Activated B cell treated with CpG ODN at 0.5 μM for 24 hours (primary cell): ENCODE results near the gene LCOR. TPM values are rescaled to one million over a fixed set of nuclear protein-coding genes. Genes with fewer than 3 reads are reported as not detected.
"Not testable (repeated sequence)": the region's sequence is repeated elsewhere in the genome, so short reads cannot be mapped to it uniquely, and the experiment has no call there.

ENCODE experiments used
- ATAC-seq: fragments of 200-7000 bp; cut with Tn5 transposase; one replicate; pipeline ENCODE4 v1.10.0; 2021; ENCODE audit warnings: low read depth, mild to moderate bottlenecking, moderate library complexity
- CTCF ChIA-PET: fragments of 350-600 bp; sonication (Branson Sonifier 250); formaldehyde crosslinking; loops from one replicate; lab custom pipeline; 2021; ENCODE audit warnings: antibody characterized with exemption; lab: Charles Lee
- POLR2A ChIA-PET: fragments of 350-600 bp; sonication (Branson Sonifier 250); formaldehyde crosslinking; loops from one replicate; lab custom pipeline; 2021; ENCODE audit warnings: antibody characterized with exemption; lab: Charles Lee
- DNase-seq: peaks from one replicate; pipeline ENCODE4 v3.0.0; 2022
- H3K27ac Mint-ChIP-seq: one replicate; pipeline ENCODE4 v1.8.0; 2020; ENCODE audit warnings: mixed read lengths
- H3K27me3 Mint-ChIP-seq: one replicate; pipeline ENCODE4 v1.8.0; 2021; ENCODE audit warnings: mixed read lengths
- H3K36me3 Mint-ChIP-seq: one replicate; pipeline ENCODE4 v1.8.0; 2021; ENCODE audit warnings: low read depth, mixed read lengths
- H3K4me1 Mint-ChIP-seq: one replicate; pipeline ENCODE4 v1.8.0; 2021; ENCODE audit warnings: mixed read lengths
- H3K4me3 Mint-ChIP-seq: one replicate; pipeline ENCODE4 v1.8.0; 2020; ENCODE audit warnings: mild to moderate bottlenecking, mixed read lengths
- H3K9me3 Mint-ChIP-seq: one replicate; pipeline ENCODE4 v1.8.0; 2020; ENCODE audit warnings: mixed read lengths
- intact Hi-C: fragments of 100-400 bp; cut with micrococcal nuclease; formaldehyde crosslinking; loops from one replicate; pipeline ENCODE4 v1.15.1; 2024
- total RNA-seq: library from RNA; stranded (reverse); gene quantifications from 2 replicates; pipeline ENCODE4 v1.2.3, GENCODE V29; 2022
- TF ChIP-seq, protein P1 (sequence below): fragments of 200-600 bp; IDR thresholded peaks from one replicate; pipeline ENCODE4 v1.8.0; 2022; ENCODE audit warnings: antibody characterized with exemption, mild to moderate bottlenecking

Gene LCOR
- total RNA-seq, 1 donor from 2014 or later = 54.9 TPM

DNA sequence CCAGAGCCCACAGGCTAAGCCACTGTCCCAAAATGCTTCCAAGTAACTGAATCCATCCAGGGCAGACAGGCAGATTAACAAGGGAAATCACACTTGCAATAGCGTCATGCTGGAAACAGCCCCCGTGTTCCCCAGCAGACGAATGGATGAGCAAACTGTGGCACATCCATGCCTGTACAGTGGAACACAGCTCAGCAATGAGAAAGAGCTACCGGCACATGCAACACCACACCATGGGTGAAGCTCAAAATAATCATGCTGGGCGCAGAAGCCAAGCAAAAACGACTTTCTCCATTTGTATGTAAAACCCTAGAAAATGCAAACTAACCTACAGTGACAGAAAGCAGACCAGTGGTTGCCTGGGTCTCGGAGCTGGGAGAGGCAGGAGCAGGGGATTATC is 200.5 kb downstream of the LCOR start:
- H3K4me1 Mint-ChIP-seq = peaks cover 6% of the 10 kb centered on the region
- no peak overlapping the region for H3K27ac Mint-ChIP-seq
- no peak overlapping the region for H3K4me3 Mint-ChIP-seq

DNA sequence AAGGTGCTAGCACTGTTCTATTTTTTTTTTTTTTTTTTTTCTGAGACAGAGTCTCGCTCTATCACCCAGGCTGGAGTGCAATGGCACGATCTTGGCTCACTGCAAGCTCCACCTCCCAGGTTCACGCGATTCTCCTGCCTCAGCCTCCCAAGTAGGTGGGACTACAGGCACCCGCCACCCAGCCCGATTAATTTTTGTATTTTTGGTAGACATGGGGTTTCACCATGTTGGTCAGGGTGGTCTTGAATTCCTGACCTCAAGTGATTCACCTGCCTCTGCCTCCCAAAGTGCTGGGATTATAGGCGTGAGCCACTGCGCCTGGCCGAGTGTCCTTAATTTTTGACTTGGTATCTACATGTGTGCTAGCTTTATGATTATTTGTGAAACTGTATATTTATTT is 201.7 kb downstream of the LCOR start:
- CTCF ChIA-PET, H3K27ac Mint-ChIP-seq, H3K9me3 Mint-ChIP-seq, intact Hi-C loops, ATAC-seq, H3K36me3 Mint-ChIP-seq, DNase-seq, POLR2A ChIA-PET, H3K4me3 Mint-ChIP-seq: not testable (repeated sequence)
- H3K4me1 Mint-ChIP-seq = peaks cover 12% of the 10 kb centered on the region
- H3K27me3 Mint-ChIP-seq = peaks cover 21% of the 10 kb centered on the region

More for the DNA sequence above, 200.5 kb downstream of the LCOR start:
- no peak for DNase-seq
- ATAC-seq = no peak
- POLR2A ChIA-PET = no interaction called here
- intact Hi-C loops = no loop called here
- CTCF ChIA-PET = interaction anchor here (1.0 kb wide), 1 partner anchor 178 kb away, joined by 4 read pairs; no protein-coding TSS in a partner anchor
- TF ChIP-seq, protein P1, sequence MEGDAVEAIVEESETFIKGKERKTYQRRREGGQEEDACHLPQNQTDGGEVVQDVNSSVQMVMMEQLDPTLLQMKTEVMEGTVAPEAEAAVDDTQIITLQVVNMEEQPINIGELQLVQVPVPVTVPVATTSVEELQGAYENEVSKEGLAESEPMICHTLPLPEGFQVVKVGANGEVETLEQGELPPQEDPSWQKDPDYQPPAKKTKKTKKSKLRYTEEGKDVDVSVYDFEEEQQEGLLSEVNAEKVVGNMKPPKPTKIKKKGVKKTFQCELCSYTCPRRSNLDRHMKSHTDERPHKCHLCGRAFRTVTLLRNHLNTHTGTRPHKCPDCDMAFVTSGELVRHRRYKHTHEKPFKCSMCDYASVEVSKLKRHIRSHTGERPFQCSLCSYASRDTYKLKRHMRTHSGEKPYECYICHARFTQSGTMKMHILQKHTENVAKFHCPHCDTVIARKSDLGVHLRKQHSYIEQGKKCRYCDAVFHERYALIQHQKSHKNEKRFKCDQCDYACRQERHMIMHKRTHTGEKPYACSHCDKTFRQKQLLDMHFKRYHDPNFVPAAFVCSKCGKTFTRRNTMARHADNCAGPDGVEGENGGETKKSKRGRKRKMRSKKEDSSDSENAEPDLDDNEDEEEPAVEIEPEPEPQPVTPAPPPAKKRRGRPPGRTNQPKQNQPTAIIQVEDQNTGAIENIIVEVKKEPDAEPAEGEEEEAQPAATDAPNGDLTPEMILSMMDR = no peak
- H3K36me3 Mint-ChIP-seq = no peaks in the 10 kb centered on the region
- H3K27me3 Mint-ChIP-seq = peaks cover 22% of the 10 kb centered on the region
- H3K9me3 Mint-ChIP-seq = no peaks in the 10 kb centered on the region

DNA sequence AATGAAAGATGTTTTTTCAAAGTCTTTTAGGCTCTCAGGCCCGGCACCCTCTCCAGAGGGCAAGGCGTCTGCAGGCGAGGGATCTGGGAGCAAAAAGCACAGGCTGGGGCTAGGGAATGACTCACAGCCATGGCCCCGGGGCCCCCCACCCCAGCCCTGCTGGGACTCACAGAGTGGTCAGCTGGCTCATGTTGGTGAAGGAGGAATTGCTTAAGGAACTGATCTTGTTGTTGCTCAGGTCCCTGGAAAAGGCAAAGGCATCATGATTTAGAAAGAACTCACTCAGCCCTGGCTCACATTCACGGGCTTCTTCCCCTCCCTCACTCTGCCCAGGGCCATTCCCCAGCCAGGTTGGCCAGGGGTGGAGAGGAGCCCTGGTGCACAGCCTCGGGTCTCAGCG is 202.2 kb downstream of the LCOR start:
- TF ChIP-seq, protein P1 = no peak
- no peak for DNase-seq
- Mint-ChIP-seq H3K27me3 (peaks cover 19% of the 10 kb centered on the region), H3K4me3 (no peak overlapping the region), H3K9me3 (no peaks in the 10 kb centered on the region), H3K36me3 (no peaks in the 10 kb centered on the region), H3K4me1 (peaks cover 12% of the 10 kb centered on the region), H3K27ac (no peak overlapping the region)
- intact Hi-C loops = no loop called here
- ChIA-PET CTCF (interaction anchor here (1.6 kb wide), 1 partner anchor 176 kb away, joined by 4 read pairs; no protein-coding TSS in a partner anchor), POLR2A (no interaction called here)
- no peak for ATAC-seq

DNA sequence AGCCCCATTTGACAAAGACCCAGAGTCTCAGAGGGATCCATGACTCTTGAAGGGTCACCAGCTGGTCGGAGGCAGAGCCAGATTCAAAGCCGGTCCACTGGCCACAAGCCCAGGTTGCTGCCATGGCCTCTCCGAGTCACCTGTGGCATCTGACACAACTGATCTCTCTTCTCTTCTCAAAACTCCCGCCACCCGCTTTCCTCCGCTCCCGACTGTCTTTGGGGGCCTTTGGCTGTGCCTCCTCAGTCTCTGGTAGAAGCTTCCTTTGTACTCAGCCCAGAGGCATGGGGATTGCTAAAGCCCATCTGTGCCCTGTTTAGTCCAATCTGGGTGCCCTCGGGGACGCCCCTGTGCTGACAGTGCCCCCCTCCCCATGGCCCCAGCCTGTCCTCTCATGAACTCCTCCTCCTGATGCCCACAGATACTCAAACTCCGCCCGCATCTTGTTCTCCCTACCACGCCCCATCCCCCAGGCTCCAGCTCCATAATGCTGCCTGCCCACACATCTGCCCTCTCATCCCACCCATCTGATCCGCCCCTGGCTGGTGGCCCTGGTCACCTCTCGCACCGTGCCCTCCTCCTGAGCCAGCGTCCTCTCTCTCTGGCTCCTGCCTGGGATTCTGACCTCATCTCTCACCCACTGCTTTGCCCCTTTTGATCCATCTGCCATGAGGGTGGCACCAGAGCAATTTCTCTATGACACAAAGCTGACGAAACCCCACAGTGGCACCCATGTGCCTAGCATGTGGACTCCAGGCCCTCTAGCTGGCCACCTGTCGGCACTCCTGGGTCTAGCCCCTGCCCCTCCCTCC is 203.1 kb downstream of the LCOR start:
- Mint-ChIP-seq H3K4me1 (peaks cover 12% of the 10 kb centered on the region), H3K27ac (no peak overlapping the region), H3K27me3 (peaks cover 19% of the 10 kb centered on the region), H3K4me3 (no peak overlapping the region), H3K36me3 (no peaks in the 10 kb centered on the region), H3K9me3 (no peaks in the 10 kb centered on the region)
- TF ChIP-seq, protein P1 = no peak
- CTCF ChIA-PET = interaction anchor here (0.7 to 1.6 kb wide), 2 partner anchors 165 to 175 kb away, joined by 3 to 4 read pairs; no protein-coding TSS in a partner anchor
- intact Hi-C loops = no loop called here
- POLR2A ChIA-PET = no interaction called here
- DNase-seq (no peak), ATAC-seq (no peak)

DNA sequence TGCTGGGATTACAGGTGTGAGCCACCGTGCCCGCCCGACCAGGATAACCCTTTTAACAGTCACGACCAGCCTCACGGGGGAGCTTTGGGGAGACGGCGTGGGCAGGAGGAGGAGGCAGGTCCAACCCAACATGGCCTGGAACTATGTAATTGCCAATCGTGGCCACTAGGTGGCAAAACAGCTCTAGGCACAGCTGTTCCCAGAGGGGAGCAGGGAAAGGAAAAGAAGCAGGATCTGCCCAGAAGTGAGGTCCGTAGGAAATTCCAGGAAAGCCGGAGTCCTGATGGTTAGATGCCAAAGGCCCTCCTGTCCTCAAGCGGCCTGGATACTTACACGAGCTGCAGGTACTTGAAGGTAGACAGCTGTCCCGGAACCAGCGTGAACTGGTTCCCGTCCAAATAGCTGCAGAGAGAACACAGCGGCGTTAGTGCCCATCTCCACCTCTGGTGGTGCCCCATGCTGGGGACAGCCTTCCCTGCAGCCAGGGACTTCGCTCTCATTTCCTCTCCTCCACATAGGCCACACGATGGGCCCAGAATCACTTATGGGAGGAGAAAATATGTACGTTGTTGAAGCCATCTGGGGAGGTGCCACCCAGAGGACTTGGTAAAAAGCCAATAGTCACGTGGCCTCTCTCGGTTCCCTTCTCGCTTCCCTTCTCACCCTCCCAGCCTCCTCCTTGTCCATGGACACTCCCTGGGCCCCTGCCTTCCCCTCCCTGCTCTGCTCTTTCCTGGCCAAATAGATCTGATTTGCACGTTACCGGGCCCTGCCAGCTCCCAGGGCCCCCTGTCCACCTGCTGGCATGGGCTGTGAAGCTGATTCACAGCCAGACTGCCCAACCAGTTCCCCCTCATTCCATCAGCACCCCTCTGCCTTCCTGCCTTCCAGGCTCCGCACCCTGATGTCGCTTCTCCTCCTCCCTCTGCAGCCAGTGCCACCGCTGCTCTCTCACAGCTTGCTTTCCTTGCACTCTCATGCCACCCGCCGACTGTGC is 205.6 kb downstream of the LCOR start:
- intact Hi-C loops = loop anchor here (1.0 kb wide), 2 partner anchors 173 to 272 kb away; no protein-coding TSS in a partner anchor
- ChIA-PET CTCF (interaction anchor here (0.7 to 3.2 kb wide), 24 partner anchors 9 to 397 kb away, joined by 3 to 31 read pairs (median 4); no protein-coding TSS in a partner anchor), POLR2A (interaction anchor here (0.8 to 1.1 kb wide), 3 partner anchors 14 to 64 kb away, joined by 3 to 4 read pairs (median 3); no protein-coding TSS in a partner anchor)
- Mint-ChIP-seq H3K4me3 (peak overlapping the region; percentile 83), H3K27me3 (peaks cover 17% of the 10 kb centered on the region), H3K4me1 (peaks cover 12% of the 10 kb centered on the region), H3K9me3 (no peaks in the 10 kb centered on the region), H3K36me3 (no peaks in the 10 kb centered on the region), H3K27ac (peak overlapping the region; percentile 41)
- ATAC-seq (peak; percentile 96), DNase-seq (peak; percentile 63)
- TF ChIP-seq, protein P1 = peak; percentile 91
